ENCODE results near the gene EIF4E3. TPM values are rescaled to one million over a fixed set of nuclear protein-coding genes. Genes with fewer than 3 reads are reported as not detected.

EIF4E3 gene
- total and polyA plus RNA-seq, 7 donors = 14.8 to 35.3 (median 30.1) TPM

DNA sequence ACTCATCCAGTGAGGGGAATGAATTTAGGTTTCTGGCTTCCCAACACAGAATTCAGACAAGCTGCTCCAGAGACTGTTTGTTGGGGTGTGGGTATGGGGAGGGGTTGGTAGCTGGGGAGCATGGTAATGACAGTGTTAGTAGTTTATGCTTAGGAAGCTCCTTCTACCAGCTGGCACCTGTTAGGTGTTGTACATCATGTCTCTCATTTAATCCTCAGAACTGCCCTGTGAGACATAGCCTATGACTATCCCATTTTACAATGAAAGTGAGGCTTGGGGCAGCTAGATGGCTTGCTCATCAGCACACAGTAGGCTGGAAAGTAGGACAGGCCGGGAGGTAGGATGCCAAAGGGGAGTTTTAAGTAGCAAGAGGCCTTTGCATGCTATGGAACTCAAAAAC, 2.5 kb downstream of the EIF4E3 start:
- Histone ChIP-seq H3K27ac (no peak overlapping the region), H3K4me3 (no peak overlapping the region), H3K4me1 (peaks cover 2 to 30% (median 17%) of the 10 kb centered on the region in 4 donors), H3K27me3 (no peaks in the 10 kb centered on the region), H3K36me3 (no peaks in the 10 kb centered on the region), H3K9me3 (no peaks in the 10 kb centered on the region)
- no peak for DNase-seq
- intact Hi-C loops (cut with DNase I) = loop anchor here (10.0 kb wide), 1 partner anchor 1362 kb away; no protein-coding TSS in a partner anchor
- TF ChIP-seq, protein P1, sequence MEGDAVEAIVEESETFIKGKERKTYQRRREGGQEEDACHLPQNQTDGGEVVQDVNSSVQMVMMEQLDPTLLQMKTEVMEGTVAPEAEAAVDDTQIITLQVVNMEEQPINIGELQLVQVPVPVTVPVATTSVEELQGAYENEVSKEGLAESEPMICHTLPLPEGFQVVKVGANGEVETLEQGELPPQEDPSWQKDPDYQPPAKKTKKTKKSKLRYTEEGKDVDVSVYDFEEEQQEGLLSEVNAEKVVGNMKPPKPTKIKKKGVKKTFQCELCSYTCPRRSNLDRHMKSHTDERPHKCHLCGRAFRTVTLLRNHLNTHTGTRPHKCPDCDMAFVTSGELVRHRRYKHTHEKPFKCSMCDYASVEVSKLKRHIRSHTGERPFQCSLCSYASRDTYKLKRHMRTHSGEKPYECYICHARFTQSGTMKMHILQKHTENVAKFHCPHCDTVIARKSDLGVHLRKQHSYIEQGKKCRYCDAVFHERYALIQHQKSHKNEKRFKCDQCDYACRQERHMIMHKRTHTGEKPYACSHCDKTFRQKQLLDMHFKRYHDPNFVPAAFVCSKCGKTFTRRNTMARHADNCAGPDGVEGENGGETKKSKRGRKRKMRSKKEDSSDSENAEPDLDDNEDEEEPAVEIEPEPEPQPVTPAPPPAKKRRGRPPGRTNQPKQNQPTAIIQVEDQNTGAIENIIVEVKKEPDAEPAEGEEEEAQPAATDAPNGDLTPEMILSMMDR (IDR thresholded peaks at IDR 0.05) = no peak
- TF ChIP-seq POLR2AphosphoS5 (IDR thresholded peaks at IDR 0.05) (no peak), EP300 (IDR thresholded peaks at IDR 0.05) (no peak), POLR2A (IDR thresholded peaks at IDR 0.05) (no peak)
- 88 to 93% methylated on average over 1 of the region's 1 CpG for WGBS, 2 donors

DNA sequence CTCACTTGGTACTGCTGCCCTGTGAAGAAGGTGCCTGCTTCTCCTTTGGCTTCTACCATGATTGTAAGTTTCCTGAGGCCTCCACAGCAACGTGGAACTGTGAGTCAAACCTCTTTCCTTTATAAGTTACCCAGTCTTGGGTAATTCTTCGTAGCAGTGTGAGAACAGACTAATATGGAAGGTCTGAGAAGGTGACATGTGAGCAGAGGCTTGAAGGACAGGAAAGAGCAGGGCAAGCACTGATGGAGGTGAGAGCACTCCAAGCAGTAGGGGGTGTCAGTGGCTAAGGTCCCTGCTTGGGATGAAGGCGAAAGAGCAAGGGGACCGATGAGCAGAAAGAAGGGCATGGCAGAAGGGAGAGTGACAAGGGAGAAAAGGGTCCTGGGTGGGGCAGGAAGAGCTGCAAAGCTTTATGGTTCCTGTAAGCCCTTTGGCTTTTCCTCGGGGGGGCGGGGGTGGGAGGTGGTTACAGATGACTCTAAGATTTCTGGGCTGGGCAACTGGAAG, 3.5 kb downstream of the EIF4E3 start:
- H3K4me1 ChIP-seq = peaks cover 0 to 30% (median 17%) of the 10 kb centered on the region in 4 donors
- TF ChIP-seq, protein P1 (IDR thresholded peaks at IDR 0.05) = no peak
- TF ChIP-seq POLR2A (IDR thresholded peaks at IDR 0.05) = no peak
- TF ChIP-seq EP300 (IDR thresholded peaks at IDR 0.05) = no peak
- no peak for TF ChIP-seq POLR2AphosphoS5 (IDR thresholded peaks at IDR 0.05)
- no peak overlapping the region for H3K27ac ChIP-seq
- no peak overlapping the region for H3K4me3 ChIP-seq
- H3K27me3 ChIP-seq = no peaks in the 10 kb centered on the region
- 60 to 78% methylated on average over 6 of the region's 6 CpGs for WGBS, 2 donors
- intact Hi-C loops (cut with DNase I) = loop anchor here (10.0 kb wide), 1 partner anchor 1363 kb away; no protein-coding TSS in a partner anchor
- H3K36me3 ChIP-seq = no peaks in the 10 kb centered on the region
- DNase-seq = no peak
- no peaks in the 10 kb centered on the region for H3K9me3 ChIP-seq

DNA sequence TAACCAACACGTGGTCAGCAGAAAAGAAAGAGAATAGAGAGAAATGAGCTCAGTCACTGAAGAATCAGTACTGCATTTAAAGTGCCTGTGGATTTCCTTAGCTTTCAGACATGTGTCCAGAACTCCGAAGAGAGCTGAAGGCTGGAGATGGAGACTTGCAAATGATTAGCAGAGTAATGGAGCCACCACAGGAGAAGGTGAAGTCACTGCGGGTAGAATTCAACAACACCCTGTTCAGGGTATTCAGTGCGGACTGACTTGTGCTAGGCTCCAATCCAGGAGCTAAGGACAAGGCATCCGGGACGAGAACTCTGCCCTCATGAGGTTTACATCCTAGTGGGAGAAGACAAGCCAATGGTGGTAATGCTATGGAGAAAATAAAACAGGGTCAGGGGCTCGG, 4.2 kb downstream of the EIF4E3 start:
- no peaks in the 10 kb centered on the region for H3K27me3 ChIP-seq
- intact Hi-C loops (cut with DNase I) = loop anchor here (10.0 kb wide), 1 partner anchor 1364 kb away; no protein-coding TSS in a partner anchor
- no peaks in the 10 kb centered on the region for H3K9me3 ChIP-seq
- peaks cover 0 to 26% (median 16%) of the 10 kb centered on the region in 4 donors for H3K4me1 ChIP-seq
- TF ChIP-seq POLR2AphosphoS5 (IDR thresholded peaks at IDR 0.05) = no peak
- no peak for TF ChIP-seq POLR2A (IDR thresholded peaks at IDR 0.05)
- TF ChIP-seq, protein P1 (IDR thresholded peaks at IDR 0.05) = no peak
- TF ChIP-seq EP300 (IDR thresholded peaks at IDR 0.05) = no peak
- H3K36me3 ChIP-seq = no peaks in the 10 kb centered on the region
- DNase-seq = no peak
- 94 to 97% methylated on average over 7 of the region's 7 CpGs for WGBS, 2 donors
- H3K27ac ChIP-seq = no peak overlapping the region
- no peak overlapping the region for H3K4me3 ChIP-seq

DNA sequence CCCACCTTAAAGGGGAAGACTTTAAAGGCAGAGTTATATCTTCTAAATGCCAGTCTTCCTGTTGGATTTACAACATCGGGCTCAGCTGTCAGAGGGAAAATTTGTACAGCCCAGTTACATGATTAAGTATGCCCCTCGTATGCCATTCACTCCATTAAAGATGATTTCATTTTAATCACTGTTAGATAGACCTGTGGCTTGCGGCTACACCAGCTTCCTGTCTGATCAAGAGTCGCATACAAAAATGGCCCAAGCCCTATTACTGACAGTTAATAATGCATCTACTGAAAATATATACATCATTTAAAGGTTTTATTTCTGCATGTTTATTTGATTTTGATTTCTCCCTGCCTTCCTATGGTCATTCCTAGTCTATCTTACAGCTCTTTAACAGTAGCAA, 7.1 kb downstream of the EIF4E3 start:
- no peak for DNase-seq
- WGBS, 2 donors = 70 to 85% methylated on average over 4 of the region's 4 CpGs

More for the DNA sequence above, 7.1 kb downstream of the EIF4E3 start:
- H3K4me1 ChIP-seq = peaks cover 0 to 7% (median 2%) of the 10 kb centered on the region in 4 donors
- no peaks in the 10 kb centered on the region for H3K36me3 ChIP-seq
- intact Hi-C loops (cut with DNase I) = no loop called here
- no peak overlapping the region for H3K27ac ChIP-seq
- H3K27me3 ChIP-seq = no peaks in the 10 kb centered on the region
- H3K9me3 ChIP-seq = no peaks in the 10 kb centered on the region
- TF ChIP-seq EP300 (IDR thresholded peaks at IDR 0.05) (no peak), POLR2A (IDR thresholded peaks at IDR 0.05) (no peak), POLR2AphosphoS5 (IDR thresholded peaks at IDR 0.05) (no peak)
- TF ChIP-seq, protein P1 (IDR thresholded peaks at IDR 0.05) = no peak
- H3K4me3 ChIP-seq = no peak overlapping the region
